GM19193 (cell line): ENCODE results near the gene SESN1.

Experiments used
- POLR2A ChIP-seq: IDR thresholded peaks from 4 replicates; pipeline ENCODE4 v1.6.1; 2011; ENCODE audit not compliant: insufficient read depth, insufficient read length; ENCODE audit errors: extremely low read depth

SESN1 gene

GRCh38 chr6:109023356-109023925, 71.2 kb downstream of the SESN1 start:
- TF ChIP-seq POLR2A = no peak

- TF ChIP-seq POLR2A = no peak
These were observed 72.8 kb downstream of the SESN1 start for GRCh38 chr6:109021870-109022269.

- TF ChIP-seq POLR2A = no peak
These were observed 74.7 kb downstream of the SESN1 start for GRCh38 chr6:109019911-109020310.

- TF ChIP-seq POLR2A = no peak
These were observed 79.5 kb downstream of the SESN1 start for GRCh38 chr6:109015176-109015575.

GRCh38 chr6:109014606-109015005, 80.0 kb downstream of the SESN1 start:
- TF ChIP-seq POLR2A = no peak

- TF ChIP-seq POLR2A = no peak
These were observed 80.9 kb downstream of the SESN1 start for GRCh38 chr6:109013656-109014305.

GRCh38 chr6:109010705-109011102, 83.9 kb downstream of the SESN1 start:
- TF ChIP-seq POLR2A = no peak

- no peak for TF ChIP-seq POLR2A
These were observed 84.5 kb downstream of the SESN1 start for GRCh38 chr6:109009962-109010704.

- TF ChIP-seq POLR2A = no peak
These were observed 85.2 kb downstream of the SESN1 start for GRCh38 chr6:109009236-109009961.

GRCh38 chr6:109008537-109009235, 86.0 kb downstream of the SESN1 start:
- TF ChIP-seq POLR2A = no peak

- TF ChIP-seq POLR2A = no peak
These were observed 86.6 kb downstream of the SESN1 start for GRCh38 chr6:109008054-109008453.

- no peak for TF ChIP-seq POLR2A
These were observed 87.1 kb downstream of the SESN1 start for GRCh38 chr6:109007521-109007920.

GRCh38 chr6:109006818-109007217, 87.8 kb downstream of the SESN1 start:
- no peak for TF ChIP-seq POLR2A

- no peak for TF ChIP-seq POLR2A
These were observed 91.8 kb downstream of the SESN1 start for GRCh38 chr6:109002882-109003281.
